ENCODE results near the gene CHST8. TPM values are rescaled to one million over a fixed set of nuclear protein-coding genes. Genes with fewer than 3 reads are reported as not detected.
A peak's percentile ranks its signal among the peaks of the same experiment; 100 is the strongest.
"Not testable (repeated sequence)": the region's sequence is repeated elsewhere in the genome, so short reads cannot be mapped to it uniquely, and the experiment has no call there.

CHST8 gene
- total RNA-seq, 1 donor from 2014 or later, result 0.35 TPM

DNA sequence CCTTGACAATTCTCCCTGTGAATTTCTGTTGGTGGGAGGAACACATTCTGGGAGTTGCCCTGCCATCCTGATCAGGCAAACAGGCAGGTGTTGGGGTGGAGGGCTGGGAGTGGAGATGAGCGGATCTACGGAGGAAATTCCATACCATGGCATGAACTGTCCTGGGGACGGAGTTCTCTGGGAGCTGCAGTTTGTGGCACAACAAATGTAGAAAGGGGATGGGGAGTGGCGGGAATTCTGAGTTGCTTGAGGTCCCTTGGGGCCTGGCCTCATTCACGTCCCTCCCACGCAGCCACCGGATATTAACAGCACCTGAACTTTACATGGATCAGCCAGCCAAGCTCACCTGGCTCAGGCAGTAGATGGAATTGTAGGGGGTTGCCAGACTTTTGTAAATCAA is 70.0 kb downstream of the CHST8 start:
- no peak overlapping the region for H3K27ac Mint-ChIP-seq (ENCODE audit: unreplicated experiment)
- no peaks in the 10 kb centered on the region for H3K4me1 Mint-ChIP-seq (ENCODE audit: low read depth)
- H3K9me3 Mint-ChIP-seq (ENCODE audit: low read depth), result no peaks in the 10 kb centered on the region
- no peak overlapping the region for H3K4me3 Mint-ChIP-seq (ENCODE audit: unreplicated experiment)
- no peak for DNase-seq (ENCODE audit: low spot score)
- no peak for TF ChIP-seq CTCF (IDR thresholded peaks at IDR 0.05)
- peaks cover 7% of the 10 kb centered on the region for H3K27me3 Mint-ChIP-seq (ENCODE audit: low read depth)
- H3K36me3 Mint-ChIP-seq (ENCODE audit: low read depth), result no peaks in the 10 kb centered on the region

GRCh38 chr19:33693678-33694077 is 71.9 kb downstream of the CHST8 start:
- Mint-ChIP-seq H3K4me1 (ENCODE audit: low read depth) (no peaks in the 10 kb centered on the region), H3K36me3 (ENCODE audit: low read depth) (no peaks in the 10 kb centered on the region), H3K27ac (ENCODE audit: unreplicated experiment) (no peak overlapping the region), H3K4me3 (ENCODE audit: unreplicated experiment) (no peak overlapping the region), H3K9me3 (ENCODE audit: low read depth) (no peaks in the 10 kb centered on the region), H3K27me3 (ENCODE audit: low read depth) (peaks cover 7% of the 10 kb centered on the region)
- DNase-seq (ENCODE audit: low spot score), result no peak
- TF ChIP-seq CTCF (IDR thresholded peaks at IDR 0.05), result no peak

DNA sequence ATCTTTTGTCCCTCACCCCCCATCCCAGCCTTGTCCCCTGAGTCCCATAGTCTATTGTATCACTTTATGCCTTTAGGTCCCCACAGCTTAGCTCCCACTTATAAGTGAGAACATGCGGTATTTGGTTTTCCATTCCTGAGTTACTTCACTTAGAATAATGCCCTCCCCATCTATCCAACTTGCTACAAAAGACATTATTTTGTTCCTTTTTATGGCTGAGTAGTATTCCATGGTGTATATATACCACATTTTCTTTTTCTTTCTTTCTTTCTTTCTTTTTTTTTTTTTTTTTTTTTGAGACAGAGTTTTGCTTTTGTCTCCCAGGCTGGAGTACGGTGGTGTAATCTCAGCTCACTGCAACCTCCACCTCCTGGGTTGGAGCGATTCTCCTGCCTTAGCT is 73.8 kb downstream of the CHST8 start:
- H3K9me3 Mint-ChIP-seq (ENCODE audit: low read depth); H3K36me3 Mint-ChIP-seq (ENCODE audit: low read depth); H3K4me3 Mint-ChIP-seq (ENCODE audit: unreplicated experiment); H3K27ac Mint-ChIP-seq (ENCODE audit: unreplicated experiment); DNase-seq (ENCODE audit: low spot score); H3K4me1 Mint-ChIP-seq (ENCODE audit: low read depth); H3K27me3 Mint-ChIP-seq (ENCODE audit: low read depth): not testable (repeated sequence)

DNA sequence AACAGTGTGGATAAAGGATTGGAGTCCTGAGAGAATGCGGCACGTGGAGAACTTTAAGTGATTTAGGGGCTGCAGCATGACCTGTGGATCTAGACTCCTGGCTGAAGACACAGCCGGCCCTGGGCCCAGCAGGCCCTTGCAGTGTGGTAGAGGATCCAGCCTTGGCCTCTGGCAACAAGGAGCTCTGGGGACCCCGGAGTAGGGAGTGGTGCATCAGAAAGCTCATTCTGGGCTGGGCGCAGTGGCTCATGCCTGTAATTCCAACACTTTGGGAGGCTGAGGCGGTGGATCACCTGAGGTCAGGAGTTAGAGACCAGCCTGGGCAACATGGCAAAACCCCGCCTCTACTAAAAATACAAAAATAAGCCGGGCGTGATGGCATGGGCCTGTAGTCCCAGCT is 76.0 kb downstream of the CHST8 start:
- DNase-seq (ENCODE audit: low spot score), result peak; percentile 69
- Mint-ChIP-seq H3K9me3 (ENCODE audit: low read depth) (no peaks in the 10 kb centered on the region), H3K27ac (ENCODE audit: unreplicated experiment) (no peak overlapping the region), H3K4me3 (ENCODE audit: unreplicated experiment) (no peak overlapping the region), H3K27me3 (ENCODE audit: low read depth) (peaks cover 7% of the 10 kb centered on the region), H3K36me3 (ENCODE audit: low read depth) (no peaks in the 10 kb centered on the region), H3K4me1 (ENCODE audit: low read depth) (no peaks in the 10 kb centered on the region)
- TF ChIP-seq CTCF (IDR thresholded peaks at IDR 0.05), result no peak

- H3K36me3 Mint-ChIP-seq (ENCODE audit: low read depth), result no peaks in the 10 kb centered on the region
- DNase-seq (ENCODE audit: low spot score), result peak; percentile 74
- no peak overlapping the region for H3K27ac Mint-ChIP-seq (ENCODE audit: unreplicated experiment)
- no peaks in the 10 kb centered on the region for H3K9me3 Mint-ChIP-seq (ENCODE audit: low read depth)
- no peak for TF ChIP-seq CTCF (IDR thresholded peaks at IDR 0.05)
- H3K4me1 Mint-ChIP-seq (ENCODE audit: low read depth), result no peaks in the 10 kb centered on the region
- no peak overlapping the region for H3K4me3 Mint-ChIP-seq (ENCODE audit: unreplicated experiment)
- H3K27me3 Mint-ChIP-seq (ENCODE audit: low read depth), result peaks cover 7% of the 10 kb centered on the region
Measured at GRCh38 chr19:33698576-33699435, 77.1 kb downstream of the CHST8 start.
